Measurements from ENCODE around the gene XPC. TPM values are rescaled to one million over a fixed set of nuclear protein-coding genes. Genes with fewer than 3 reads are reported as not detected.

Gene XPC
- polyA plus RNA-seq, 1 experiment = 36.9 TPM

DNA sequence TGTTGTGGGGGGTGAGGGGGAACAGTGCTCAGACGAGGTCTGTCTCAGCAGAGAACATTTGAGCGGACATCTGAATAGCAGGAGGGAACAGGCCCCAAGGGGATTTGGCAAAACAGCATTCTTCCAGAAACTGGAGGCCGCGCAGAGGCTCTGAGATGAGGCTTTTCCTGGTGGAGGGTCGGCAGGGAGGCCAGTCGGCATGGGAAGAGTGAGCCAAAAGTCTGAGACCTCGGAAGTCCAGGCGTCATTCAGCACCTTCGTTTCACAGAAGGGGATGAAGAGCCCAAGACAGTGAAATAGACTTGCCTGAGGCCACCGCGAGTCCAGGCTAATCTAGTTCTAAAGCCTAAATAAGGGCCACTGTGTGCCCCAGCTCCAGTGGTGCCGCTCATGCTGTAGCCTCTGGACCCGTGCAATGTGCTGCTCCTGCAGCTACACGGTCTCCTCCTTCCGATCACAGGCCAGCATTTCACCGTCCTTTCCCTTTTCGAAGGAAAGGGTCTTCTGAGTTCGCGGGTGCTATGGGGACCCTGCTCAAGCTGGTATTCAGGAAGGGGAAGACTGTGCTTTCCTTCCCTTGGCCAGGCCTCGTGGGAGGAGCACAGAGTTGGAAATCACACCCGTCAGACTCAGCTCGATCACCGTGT, 24.6 kb upstream of the XPC start:
- CTCF ChIA-PET = interaction anchor here (0.6 to 7.2 kb wide), 54 partner anchors 9 to 434 kb away, joined by 3 to 93 read pairs (median 5); partner anchors contain the start of genes GRIP2 and SLC6A6
- H3K4me3 ChIP-seq (ENCODE audit: low read depth, low read length) = no peak overlapping the region
- H3K27me3 ChIP-seq (ENCODE audit: control insufficient read depth, insufficient read depth, low read length) = no peaks in the 10 kb centered on the region
- H3K36me3 ChIP-seq (ENCODE audit: control insufficient read depth, insufficient read depth, low read length) = no peaks in the 10 kb centered on the region
- POLR2A ChIA-PET = interaction anchor here (0.7 to 1.4 kb wide), 2 partner anchors 24 to 204 kb away, joined by 3 to 4 read pairs; partner anchors contain the start of gene LSM3
- no peak for DNase-seq (ENCODE audit: low read depth)
- TF ChIP-seq, protein P1, sequence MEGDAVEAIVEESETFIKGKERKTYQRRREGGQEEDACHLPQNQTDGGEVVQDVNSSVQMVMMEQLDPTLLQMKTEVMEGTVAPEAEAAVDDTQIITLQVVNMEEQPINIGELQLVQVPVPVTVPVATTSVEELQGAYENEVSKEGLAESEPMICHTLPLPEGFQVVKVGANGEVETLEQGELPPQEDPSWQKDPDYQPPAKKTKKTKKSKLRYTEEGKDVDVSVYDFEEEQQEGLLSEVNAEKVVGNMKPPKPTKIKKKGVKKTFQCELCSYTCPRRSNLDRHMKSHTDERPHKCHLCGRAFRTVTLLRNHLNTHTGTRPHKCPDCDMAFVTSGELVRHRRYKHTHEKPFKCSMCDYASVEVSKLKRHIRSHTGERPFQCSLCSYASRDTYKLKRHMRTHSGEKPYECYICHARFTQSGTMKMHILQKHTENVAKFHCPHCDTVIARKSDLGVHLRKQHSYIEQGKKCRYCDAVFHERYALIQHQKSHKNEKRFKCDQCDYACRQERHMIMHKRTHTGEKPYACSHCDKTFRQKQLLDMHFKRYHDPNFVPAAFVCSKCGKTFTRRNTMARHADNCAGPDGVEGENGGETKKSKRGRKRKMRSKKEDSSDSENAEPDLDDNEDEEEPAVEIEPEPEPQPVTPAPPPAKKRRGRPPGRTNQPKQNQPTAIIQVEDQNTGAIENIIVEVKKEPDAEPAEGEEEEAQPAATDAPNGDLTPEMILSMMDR (IDR thresholded peaks at IDR 0.05; ENCODE audit: insufficient read depth, low read depth, low read length) = no peak

DNA sequence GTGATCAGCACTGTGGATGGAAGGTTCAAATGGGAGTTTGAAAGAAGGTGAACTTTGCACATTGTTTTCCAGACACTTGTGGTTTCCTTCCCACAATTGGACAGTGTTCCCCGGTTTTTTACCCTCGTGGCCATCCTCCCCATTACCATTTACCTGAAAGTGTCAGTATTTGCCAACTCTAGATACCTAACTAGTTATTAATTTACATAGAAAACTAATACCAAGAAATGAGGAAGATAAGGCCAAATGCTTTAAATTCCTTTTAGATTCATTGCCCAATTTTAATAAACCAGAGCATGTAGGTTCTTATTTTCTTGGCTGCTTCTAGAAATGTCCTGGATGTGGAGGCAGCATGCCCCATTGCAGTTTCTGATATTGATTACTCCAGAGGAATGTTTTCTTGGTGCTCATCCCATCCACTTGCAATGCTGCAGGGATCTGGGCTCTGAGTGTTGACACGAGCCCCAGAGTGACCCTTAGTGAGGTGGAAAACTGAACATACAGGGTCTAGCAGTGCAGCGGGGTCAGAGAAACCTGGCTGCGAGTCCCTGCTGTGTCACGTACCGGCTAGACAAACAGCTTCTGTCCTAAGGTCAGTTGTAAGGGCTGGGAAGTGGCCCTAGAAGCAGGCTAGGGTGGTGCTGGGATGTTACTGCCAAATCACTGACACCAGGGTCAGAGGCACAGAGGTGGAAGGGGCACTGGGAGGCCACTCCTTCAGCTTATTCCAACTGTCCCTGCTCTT, 23.7 kb upstream of the XPC start:
- Histone ChIP-seq H3K27me3 (ENCODE audit: control insufficient read depth, insufficient read depth, low read length) (no peaks in the 10 kb centered on the region), H3K4me3 (ENCODE audit: low read depth, low read length) (no peak overlapping the region), H3K36me3 (ENCODE audit: control insufficient read depth, insufficient read depth, low read length) (no peaks in the 10 kb centered on the region)
- TF ChIP-seq, protein P1 (IDR thresholded peaks at IDR 0.05; ENCODE audit: insufficient read depth, low read depth, low read length) = no peak
- no peak for DNase-seq (ENCODE audit: low read depth)
- POLR2A ChIA-PET = no interaction called here
- CTCF ChIA-PET = interaction anchor here (1.1 to 7.2 kb wide), 16 partner anchors 9 to 347 kb away, joined by 4 to 93 read pairs (median 8); partner anchors contain the start of genes CHCHD4 and TMEM43

DNA sequence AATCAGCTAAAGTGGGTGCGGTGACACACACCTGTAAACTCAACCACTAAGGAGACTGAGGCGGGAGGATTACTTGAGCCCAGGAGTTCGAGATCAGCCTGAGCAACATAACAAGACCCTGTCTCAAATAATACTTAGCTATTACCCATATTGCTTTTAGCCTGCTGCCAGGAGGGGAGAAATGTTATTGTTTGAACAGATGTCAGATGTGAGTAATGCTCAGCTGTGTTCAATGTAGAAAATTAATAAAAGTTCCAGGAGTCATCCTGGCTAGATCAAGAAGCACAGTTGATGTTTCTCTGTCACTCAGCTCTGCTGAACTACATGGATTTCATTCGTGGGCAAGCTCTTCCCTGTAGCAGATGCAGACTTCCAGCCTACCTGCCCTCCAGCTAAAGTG, 22.4 kb upstream of the XPC start:
- H3K27me3 ChIP-seq (ENCODE audit: control insufficient read depth, insufficient read depth, low read length) = no peaks in the 10 kb centered on the region
- ChIA-PET POLR2A (no interaction called here), CTCF (interaction anchor here (0.7 to 7.2 kb wide), 11 partner anchors 10 to 348 kb away, joined by 3 to 93 read pairs (median 8); partner anchors contain the start of genes CHCHD4 and TMEM43)
- no peak overlapping the region for H3K4me3 ChIP-seq (ENCODE audit: low read depth, low read length)
- TF ChIP-seq, protein P1 (IDR thresholded peaks at IDR 0.05; ENCODE audit: insufficient read depth, low read depth, low read length) = no peak
- H3K36me3 ChIP-seq (ENCODE audit: control insufficient read depth, insufficient read depth, low read length) = no peaks in the 10 kb centered on the region
- no peak for DNase-seq (ENCODE audit: low read depth)

DNA sequence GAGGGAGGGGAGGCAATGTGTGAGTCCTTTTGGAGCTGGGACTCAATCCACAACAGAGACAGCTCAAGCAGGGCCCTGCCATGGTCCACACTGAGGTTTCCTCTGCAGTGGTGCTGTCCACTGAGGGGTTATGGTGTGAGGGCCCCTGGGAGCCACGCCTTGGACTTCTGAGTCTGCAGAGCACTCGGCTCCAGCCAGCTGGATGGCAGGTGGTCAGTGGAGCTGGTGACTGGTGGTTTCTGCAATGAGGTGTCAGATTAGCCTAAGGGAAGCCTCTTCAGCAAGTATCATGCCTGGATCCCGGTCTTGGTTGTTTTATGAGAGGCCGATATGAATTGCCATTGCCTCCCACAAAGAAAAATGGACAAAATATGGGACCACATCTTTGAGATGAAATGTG, 21.9 kb upstream of the XPC start:
- Histone ChIP-seq H3K27me3 (ENCODE audit: control insufficient read depth, insufficient read depth, low read length) (no peaks in the 10 kb centered on the region), H3K4me3 (ENCODE audit: low read depth, low read length) (no peak overlapping the region), H3K36me3 (ENCODE audit: control insufficient read depth, insufficient read depth, low read length) (no peaks in the 10 kb centered on the region)
- ChIA-PET POLR2A (no interaction called here), CTCF (interaction anchor here (1.1 to 7.2 kb wide), 9 partner anchors 9 to 349 kb away, joined by 4 to 93 read pairs (median 9); partner anchors contain the start of genes CHCHD4 and TMEM43)
- TF ChIP-seq, protein P1 (IDR thresholded peaks at IDR 0.05; ENCODE audit: insufficient read depth, low read depth, low read length) = no peak
- DNase-seq (ENCODE audit: low read depth) = no peak

DNA sequence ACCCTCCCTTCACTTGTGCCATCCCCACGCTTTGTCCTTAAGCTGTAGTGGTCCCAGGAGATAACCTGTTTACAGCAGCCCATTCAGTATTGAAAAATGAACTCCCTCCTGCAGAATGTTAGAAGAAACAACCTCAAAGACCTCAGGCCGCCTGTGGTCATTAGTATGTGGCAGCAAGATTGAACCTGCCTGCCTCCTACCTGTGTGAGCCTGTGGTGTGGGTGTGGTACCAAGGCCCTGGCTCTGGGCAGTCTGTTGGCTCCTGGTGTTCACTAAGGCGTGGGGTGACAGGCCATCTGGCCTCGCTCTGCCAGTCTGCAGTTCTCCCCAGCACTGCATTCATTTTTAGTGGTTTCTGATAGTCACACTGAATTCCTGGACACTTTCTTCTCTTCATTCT, 21.2 kb upstream of the XPC start:
- no peak for DNase-seq (ENCODE audit: low read depth)
- ChIA-PET CTCF (interaction anchor here (1.1 to 7.2 kb wide), 7 partner anchors 9 to 349 kb away, joined by 4 to 93 read pairs (median 11); no protein-coding TSS in a partner anchor), POLR2A (interaction anchor here (1.6 kb wide), 1 partner anchor 21 kb away, joined by 10 read pairs; the partner anchor contains the start of genes LSM3 and XPC)
- Histone ChIP-seq H3K4me3 (ENCODE audit: low read depth, low read length) (no peak overlapping the region), H3K27me3 (ENCODE audit: control insufficient read depth, insufficient read depth, low read length) (no peaks in the 10 kb centered on the region), H3K36me3 (ENCODE audit: control insufficient read depth, insufficient read depth, low read length) (no peaks in the 10 kb centered on the region)
- TF ChIP-seq, protein P1 (IDR thresholded peaks at IDR 0.05; ENCODE audit: insufficient read depth, low read depth, low read length) = no peak
